GM18858 (cell line): ENCODE measurements around the gene NPAS1.
"Not testable (repeated sequence)": the region's sequence is repeated elsewhere in the genome, so short reads cannot be mapped to it uniquely, and the experiment has no call there.

Experiments
- ATAC-seq: cut with Tn5 transposase; IDR thresholded peaks from one replicate; pipeline ENCODE4 v1.9.1; 2021; ENCODE audit not compliant: unreplicated experiment

Gene NPAS1

GRCh38 chr19:46990991-46991676 lies 28.5 kb upstream of the NPAS1 start:
- no peak for ATAC-seq

- no peak for ATAC-seq
These were observed 26.7 kb upstream of the NPAS1 start for GRCh38 chr19:46992699-46993535.

GRCh38 chr19:46993622-46994021 lies 26.0 kb upstream of the NPAS1 start:
- no peak for ATAC-seq

- no peak for ATAC-seq
These were observed 25.4 kb upstream of the NPAS1 start for GRCh38 chr19:46994141-46994686.

- ATAC-seq = no peak
These were observed 24.1 kb upstream of the NPAS1 start for GRCh38 chr19:46995492-46995891.

- ATAC-seq = no peak
These were observed 21.1 kb upstream of the NPAS1 start for GRCh38 chr19:46998445-46999125.

- no peak for ATAC-seq
These were observed 20.3 kb upstream of the NPAS1 start for GRCh38 chr19:46999377-46999776.

- no peak for ATAC-seq
These were observed 19.8 kb upstream of the NPAS1 start for GRCh38 chr19:46999878-47000277.

- no peak for ATAC-seq
These were observed 19.3 kb upstream of the NPAS1 start for GRCh38 chr19:47000373-47000772.

GRCh38 chr19:47001584-47001983 lies 18.1 kb upstream of the NPAS1 start:
- no peak for ATAC-seq

- no peak for ATAC-seq
These were observed 17.4 kb upstream of the NPAS1 start for GRCh38 chr19:47002106-47002766.

- no peak for ATAC-seq
These were observed 16.6 kb upstream of the NPAS1 start for GRCh38 chr19:47002853-47003610.

- ATAC-seq = no peak
These were observed 15.8 kb upstream of the NPAS1 start for GRCh38 chr19:47003611-47004465.

- ATAC-seq = no peak
These were observed 14.4 kb upstream of the NPAS1 start for GRCh38 chr19:47005164-47005641.

- no peak for ATAC-seq
These were observed 13.8 kb upstream of the NPAS1 start for GRCh38 chr19:47005873-47006272.

GRCh38 chr19:47006496-47006895 lies 13.1 kb upstream of the NPAS1 start:
- ATAC-seq = no peak

GRCh38 chr19:47010549-47010948 lies 9.1 kb upstream of the NPAS1 start:
- not testable (repeated sequence) for ATAC-seq

GRCh38 chr19:47012617-47013016 lies 7.0 kb upstream of the NPAS1 start:
- no peak for ATAC-seq

- no peak for ATAC-seq
These were observed 6.6 kb upstream of the NPAS1 start for GRCh38 chr19:47013041-47013517.
